Prostate gland (tissue), 2 donors: ENCODE data around the gene RBM15. TPM values are rescaled to one million over a fixed set of nuclear protein-coding genes. Genes with fewer than 3 reads are reported as not detected.

ENCODE experiments used
- DNase-seq: peaks from one replicate; pipeline ENCODE4 v3.0.0-alpha.2; 2019; ENCODE audit warnings: low spot score
- H3K27ac ChIP-seq, 2 donors: fragments of 200-600 bp; sonication (generic); 2 replicates each; pipeline ENCODE4 v1.5.1; 2017 to 2019
- H3K27me3 ChIP-seq: fragments of 200-600 bp; sonication (generic); replicated peaks from 2 replicates; pipeline ENCODE4 v1.5.1; 2019; ENCODE audit not compliant: insufficient read depth
- H3K36me3 ChIP-seq, 2 donors: fragments of 200-600 bp; sonication (generic); 1 replicate in 1 of 2; 2 replicates in 1 of 2; pipeline versions ENCODE4 v1.5.1 to v1.8.1; 2017 to 2019
- H3K4me1 ChIP-seq: fragments of 200-600 bp; sonication (generic); replicated peaks from 2 replicates; pipeline ENCODE4 v1.5.1; 2019
- H3K4me3 ChIP-seq, 2 donors: fragments of 200-600 bp; sonication (generic); 2 replicates each; pipeline ENCODE4 v1.5.1; 2017 to 2019
- H3K9me3 ChIP-seq: fragments of 200-600 bp; sonication (generic); 2 replicates; pipeline ENCODE4 v1.5.1; 2017
- CTCF ChIP-seq, 4 experiments: fragments of 200-600 bp in 2 of 4; fragments of 450-650 bp in 2 of 4; sonication (generic) in 2 of 4; IDR thresholded peaks; 1 replicate in 3 of 4; 2 replicates in 1 of 4; pipeline ENCODE4 v1.5.1; 2016 to 2019; ENCODE audit warnings: antibody characterized with exemption in 4 of 4, mild to moderate bottlenecking in 2 of 4, moderate library complexity in 2 of 4
- POLR2A ChIP-seq: fragments of 450-650 bp; IDR thresholded peaks from one replicate; pipeline ENCODE4 v1.6.1; 2016; ENCODE audit warnings: antibody characterized with exemption, mild to moderate bottlenecking
- POLR2AphosphoS5 ChIP-seq: sonication (generic); formaldehyde crosslinking; IDR thresholded peaks from one replicate; pipeline ENCODE4 v1.6.1; 2017; ENCODE audit warnings: antibody characterized with exemption
- WGBS: methylation state at CpG from one replicate; pipeline ENCODE4 v1.1.5; 2018; 5-methylcytosine and 5-hydroxymethylcytosine counted together
- intact Hi-C: fragments of 100-400 bp; cut with DNase I; formaldehyde crosslinking; loops from one replicate; pipeline ENCODE4 v1.14.2; 2022
- total RNA-seq, 2 donors: library from RNA; depleted of rRNA; stranded (reverse); fragments of >200 nt; gene quantifications; one replicate each; pipeline ENCODE4 v1.1.0, GENCODE V29; 2016

The RBM15 gene
- total RNA-seq, 2 donors from 2014 or later = 18.7 to 42.6 TPM

GRCh38 chr1:110356379-110356778, 17.2 kb downstream of the RBM15 start:
- Histone ChIP-seq H3K4me1 (no peaks in the 10 kb centered on the region), H3K36me3 (no peaks in the 10 kb centered on the region), H3K27me3 (no peaks in the 10 kb centered on the region), H3K9me3 (no peaks in the 10 kb centered on the region), H3K27ac (no peak overlapping the region), H3K4me3 (no peak overlapping the region)
- peak; percentile 20 for DNase-seq
- intact Hi-C loops = no loop called here
- TF ChIP-seq POLR2A (no peak), POLR2AphosphoS5 (no peak), CTCF (IDR thresholded peaks at IDR 0.05) (no peak)
- 69% methylated on average over 2 of the region's 2 CpGs for WGBS

GRCh38 chr1:110360431-110360830, 21.3 kb downstream of the RBM15 start:
- H3K4me1 ChIP-seq = no peaks in the 10 kb centered on the region
- DNase-seq = no peak
- H3K27ac ChIP-seq = no peak overlapping the region
- TF ChIP-seq POLR2A (no peak), POLR2AphosphoS5 (no peak), CTCF (IDR thresholded peaks at IDR 0.05) (no peak)
- H3K36me3 ChIP-seq = no peaks in the 10 kb centered on the region
- H3K4me3 ChIP-seq = no peak overlapping the region
- H3K27me3 ChIP-seq = no peaks in the 10 kb centered on the region
- WGBS = 94% methylated on average over 2 of the region's 2 CpGs
- H3K9me3 ChIP-seq = no peaks in the 10 kb centered on the region
- intact Hi-C loops = no loop called here

- 59% methylated on average over 1 of the region's 1 CpG for WGBS
- H3K27ac ChIP-seq = no peak overlapping the region
- no peaks in the 10 kb centered on the region for H3K36me3 ChIP-seq
Observed at GRCh38 chr1:110361856-110362255, 22.7 kb downstream of the RBM15 start.

GRCh38 chr1:110364221-110364620, 25.0 kb downstream of the RBM15 start:
- intact Hi-C loops = no loop called here

More at GRCh38 chr1:110361856-110362255, 22.7 kb downstream of the RBM15 start:
- Histone ChIP-seq H3K4me1 (no peaks in the 10 kb centered on the region), H3K27me3 (no peaks in the 10 kb centered on the region), H3K4me3 (no peak overlapping the region), H3K9me3 (no peaks in the 10 kb centered on the region)
- intact Hi-C loops = no loop called here
- TF ChIP-seq CTCF (IDR thresholded peaks at IDR 0.05) (no peak), POLR2A (no peak), POLR2AphosphoS5 (no peak)
- no peak for DNase-seq

More at GRCh38 chr1:110364221-110364620, 25.0 kb downstream of the RBM15 start:
- H3K36me3 ChIP-seq = no peaks in the 10 kb centered on the region
- no peaks in the 10 kb centered on the region for H3K27me3 ChIP-seq
- H3K27ac ChIP-seq = no peak overlapping the region
- no peaks in the 10 kb centered on the region for H3K4me1 ChIP-seq
- no peaks in the 10 kb centered on the region for H3K9me3 ChIP-seq
- DNase-seq = no peak
- 87% methylated on average over 3 of the region's 3 CpGs for WGBS
- TF ChIP-seq POLR2A (no peak), CTCF (IDR thresholded peaks at IDR 0.05) (no peak), POLR2AphosphoS5 (no peak)
- H3K4me3 ChIP-seq = no peak overlapping the region
